T-helper 22 cell (primary cell): Measurements from ENCODE around the gene SLC38A4.

Experiments
- DNase-seq: peaks from one replicate; pipeline ENCODE4 v3.0.0-alpha.2; 2020; ENCODE audit warnings: low read depth

SLC38A4 gene

GRCh38 chr12:46814143-46814542 lies 11.7 kb downstream of the SLC38A4 start:
- DNase-seq: no peak

GRCh38 chr12:46811185-46811584 lies 14.6 kb downstream of the SLC38A4 start:
- no peak for DNase-seq

- no peak for DNase-seq
These were observed 16.7 kb downstream of the SLC38A4 start for GRCh38 chr12:46808955-46809697.

GRCh38 chr12:46808317-46808716 lies 17.5 kb downstream of the SLC38A4 start:
- no peak for DNase-seq

GRCh38 chr12:46804054-46804453 lies 21.7 kb downstream of the SLC38A4 start:
- DNase-seq: no peak

- no peak for DNase-seq
These were observed 22.3 kb downstream of the SLC38A4 start for GRCh38 chr12:46803517-46803916.

GRCh38 chr12:46801293-46801692 lies 24.5 kb downstream of the SLC38A4 start:
- no peak for DNase-seq

GRCh38 chr12:46800160-46800559 lies 25.6 kb downstream of the SLC38A4 start:
- no peak for DNase-seq

GRCh38 chr12:46798648-46799047 lies 27.1 kb downstream of the SLC38A4 start:
- no peak for DNase-seq

GRCh38 chr12:46798056-46798455 lies 27.7 kb downstream of the SLC38A4 start:
- DNase-seq: no peak

GRCh38 chr12:46795988-46796387 lies 29.8 kb downstream of the SLC38A4 start:
- no peak for DNase-seq

- DNase-seq: no peak
These were observed 31.1 kb downstream of the SLC38A4 start for GRCh38 chr12:46794593-46795190.

GRCh38 chr12:46792925-46793324 lies 32.9 kb downstream of the SLC38A4 start:
- no peak for DNase-seq

- DNase-seq: no peak
These were observed 35.7 kb downstream of the SLC38A4 start for GRCh38 chr12:46790066-46790465.

GRCh38 chr12:46788072-46788887 lies 37.5 kb downstream of the SLC38A4 start:
- no peak for DNase-seq

GRCh38 chr12:46787496-46788055 lies 38.2 kb downstream of the SLC38A4 start:
- DNase-seq: no peak

- DNase-seq: no peak
These were observed 39.0 kb downstream of the SLC38A4 start for GRCh38 chr12:46786774-46787173.

- no peak for DNase-seq
These were observed 40.4 kb downstream of the SLC38A4 start for GRCh38 chr12:46785382-46785781.

GRCh38 chr12:46783871-46784270 lies 41.9 kb downstream of the SLC38A4 start:
- DNase-seq: no peak

GRCh38 chr12:46779879-46780278 lies 45.9 kb downstream of the SLC38A4 start:
- DNase-seq: no peak

GRCh38 chr12:46779063-46779462 lies 46.7 kb downstream of the SLC38A4 start:
- no peak for DNase-seq

GRCh38 chr12:46778415-46778814 lies 47.4 kb downstream of the SLC38A4 start:
- DNase-seq: no peak

GRCh38 chr12:46777587-46777986 lies 48.2 kb downstream of the SLC38A4 start:
- no peak for DNase-seq
